HFFc6 (cell line): ENCODE data around the gene MRPS33. TPM values are rescaled to one million over a fixed set of nuclear protein-coding genes. Genes with fewer than 3 reads are reported as not detected.

ENCODE experiments used
- DNase-seq: peaks from one replicate; pipeline ENCODE4 v3.0.0-alpha.2; 2018
- H3K27ac Mint-ChIP-seq: 2 replicates; pipeline ENCODE4 v1.8.0; 2020; ENCODE audit warnings: mild to moderate bottlenecking, mixed read lengths
- H3K27me3 Mint-ChIP-seq: 2 replicates; pipeline ENCODE4 v1.8.0; 2021; ENCODE audit warnings: mild to moderate bottlenecking, moderate library complexity, mixed read lengths; ENCODE audit not compliant: insufficient read depth
- H3K36me3 Mint-ChIP-seq: 2 replicates; pipeline ENCODE4 v1.8.0; 2021; ENCODE audit warnings: low read depth, mixed read lengths
- H3K4me1 Mint-ChIP-seq: 2 replicates; pipeline ENCODE4 v1.8.0; 2020; ENCODE audit warnings: low read depth, mixed read lengths
- H3K4me3 Mint-ChIP-seq: 2 replicates; pipeline ENCODE4 v1.8.0; 2020; ENCODE audit warnings: mild to moderate bottlenecking, moderate library complexity, mixed read lengths
- H3K9me3 Mint-ChIP-seq: 2 replicates; pipeline ENCODE4 v1.8.0; 2020; ENCODE audit warnings: mild to moderate bottlenecking, mixed read lengths
- total RNA-seq, 6 experiments: library from RNA; stranded (reverse); fragmentation: NEBNext Ultra II Directional; extraction: Animal tissue kit (Norgen Biotek cat#: 25700); gene quantifications; 2 replicates in 1 of 6; 3 replicates in 5 of 6; pipeline ENCODE4 v1.2.3, GENCODE V29; 2021
- TF ChIP-seq, protein P1 (sequence below): fragments of 200-600 bp; sonication (generic); IDR thresholded peaks from 2 replicates; pipeline ENCODE4 v1.5.0; 2021; ENCODE audit warnings: antibody characterized with exemption, mild to moderate bottlenecking

MRPS33 gene
- total RNA-seq, 6 experiments from 2014 or later: 61.7 to 78.9 (median 68.1) TPM

GRCh38 chr7:141003172-141004065 lies 11.3 kb downstream of the MRPS33 start:
- H3K4me3 Mint-ChIP-seq: no peak overlapping the region
- peaks cover 1% of the 10 kb centered on the region for H3K27me3 Mint-ChIP-seq
- H3K9me3 Mint-ChIP-seq: no peaks in the 10 kb centered on the region
- no peaks in the 10 kb centered on the region for H3K4me1 Mint-ChIP-seq
- no peak for DNase-seq
- peaks cover 7% of the 10 kb centered on the region; the same call in 1 of the 2 replicates for H3K36me3 Mint-ChIP-seq
- TF ChIP-seq, protein P1, sequence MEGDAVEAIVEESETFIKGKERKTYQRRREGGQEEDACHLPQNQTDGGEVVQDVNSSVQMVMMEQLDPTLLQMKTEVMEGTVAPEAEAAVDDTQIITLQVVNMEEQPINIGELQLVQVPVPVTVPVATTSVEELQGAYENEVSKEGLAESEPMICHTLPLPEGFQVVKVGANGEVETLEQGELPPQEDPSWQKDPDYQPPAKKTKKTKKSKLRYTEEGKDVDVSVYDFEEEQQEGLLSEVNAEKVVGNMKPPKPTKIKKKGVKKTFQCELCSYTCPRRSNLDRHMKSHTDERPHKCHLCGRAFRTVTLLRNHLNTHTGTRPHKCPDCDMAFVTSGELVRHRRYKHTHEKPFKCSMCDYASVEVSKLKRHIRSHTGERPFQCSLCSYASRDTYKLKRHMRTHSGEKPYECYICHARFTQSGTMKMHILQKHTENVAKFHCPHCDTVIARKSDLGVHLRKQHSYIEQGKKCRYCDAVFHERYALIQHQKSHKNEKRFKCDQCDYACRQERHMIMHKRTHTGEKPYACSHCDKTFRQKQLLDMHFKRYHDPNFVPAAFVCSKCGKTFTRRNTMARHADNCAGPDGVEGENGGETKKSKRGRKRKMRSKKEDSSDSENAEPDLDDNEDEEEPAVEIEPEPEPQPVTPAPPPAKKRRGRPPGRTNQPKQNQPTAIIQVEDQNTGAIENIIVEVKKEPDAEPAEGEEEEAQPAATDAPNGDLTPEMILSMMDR: no peak
- H3K27ac Mint-ChIP-seq: no peak overlapping the region

DNA sequence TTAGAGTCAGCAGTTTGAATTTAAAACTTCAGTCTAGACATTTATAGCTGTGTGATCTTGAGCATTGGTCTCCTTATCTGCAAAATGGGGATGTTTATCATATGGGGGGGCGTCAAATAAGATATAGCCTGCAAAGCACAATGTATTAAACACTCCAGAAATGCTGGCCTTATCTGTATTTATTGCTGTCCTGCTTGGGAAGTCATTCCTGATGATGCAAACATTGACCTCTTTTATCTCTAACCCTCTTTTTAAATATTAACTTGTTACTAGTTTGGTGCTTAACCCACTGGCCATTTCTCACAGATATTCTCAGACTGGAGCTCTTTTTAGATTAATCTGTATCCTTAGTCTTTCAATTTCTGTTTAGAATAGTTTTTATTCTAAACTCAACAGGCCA lies 13.2 kb downstream of the MRPS33 start:
- Mint-ChIP-seq H3K27me3 (peaks cover 3% of the 10 kb centered on the region), H3K9me3 (no peaks in the 10 kb centered on the region), H3K4me1 (no peaks in the 10 kb centered on the region), H3K27ac (no peak overlapping the region), H3K4me3 (no peak overlapping the region), H3K36me3 (peaks cover 7% of the 10 kb centered on the region; the same call in 1 of the 2 replicates)
- TF ChIP-seq, protein P1: no peak
- no peak for DNase-seq

DNA sequence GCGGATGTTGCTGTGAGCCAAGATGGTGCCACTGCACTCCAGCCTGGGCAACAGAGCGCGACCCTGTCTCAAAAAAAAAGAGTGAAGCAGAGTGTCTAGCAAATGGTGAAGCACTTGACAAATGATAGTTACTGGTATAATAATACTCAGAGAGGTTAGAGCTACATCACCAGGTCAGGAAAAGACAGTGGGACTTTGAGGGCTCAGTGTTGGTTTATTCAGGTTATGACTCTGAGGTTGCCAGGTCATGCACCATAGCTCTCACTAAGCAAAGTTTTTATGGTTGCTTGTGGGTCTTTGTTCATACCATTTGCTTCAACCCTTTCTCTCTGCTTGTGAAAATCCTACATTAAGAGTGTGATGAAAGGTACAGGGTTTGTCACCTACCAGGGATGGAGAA lies 13.6 kb downstream of the MRPS33 start:
- Mint-ChIP-seq H3K27me3 (peaks cover 3% of the 10 kb centered on the region), H3K9me3 (no peaks in the 10 kb centered on the region), H3K4me1 (no peaks in the 10 kb centered on the region), H3K27ac (no peak overlapping the region), H3K36me3 (peaks cover 7% of the 10 kb centered on the region; the same call in 1 of the 2 replicates), H3K4me3 (no peak overlapping the region)
- DNase-seq: no peak
- TF ChIP-seq, protein P1: no peak

- Mint-ChIP-seq H3K9me3 (no peaks in the 10 kb centered on the region), H3K4me1 (no peaks in the 10 kb centered on the region), H3K27me3 (peaks cover 5% of the 10 kb centered on the region; the same call in 1 of the 2 replicates), H3K27ac (no peak overlapping the region), H3K36me3 (no peaks in the 10 kb centered on the region), H3K4me3 (no peak overlapping the region)
- DNase-seq: no peak
- TF ChIP-seq, protein P1: no peak
Observed at GRCh38 chr7:140998715-140999114, 16.0 kb downstream of the MRPS33 start.

DNA sequence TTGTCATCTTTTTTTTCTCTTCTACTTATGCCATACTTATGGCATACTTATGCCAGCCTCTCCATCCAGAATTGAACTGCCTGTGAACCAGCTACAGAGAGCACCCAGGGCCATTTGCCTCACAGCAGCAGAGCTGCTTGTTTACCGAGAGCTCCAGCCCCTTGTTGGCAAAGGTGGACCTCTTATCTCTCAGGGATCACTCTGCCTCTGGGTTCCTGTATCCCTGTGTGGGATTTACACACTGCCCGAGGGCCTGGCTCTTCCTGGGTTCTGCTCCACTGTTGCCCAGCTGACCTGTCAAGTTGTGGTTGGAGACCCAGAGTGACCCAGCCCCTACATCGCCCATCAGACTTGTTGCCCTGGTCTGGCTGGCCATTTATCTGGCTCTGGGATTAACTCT lies 22.3 kb downstream of the MRPS33 start:
- TF ChIP-seq, protein P1: no peak

More for the DNA sequence above, 22.3 kb downstream of the MRPS33 start:
- Mint-ChIP-seq H3K36me3 (no peaks in the 10 kb centered on the region), H3K9me3 (no peaks in the 10 kb centered on the region), H3K4me3 (no peak overlapping the region), H3K27me3 (peaks cover 7% of the 10 kb centered on the region), H3K27ac (no peak overlapping the region), H3K4me1 (no peaks in the 10 kb centered on the region)
- DNase-seq: no peak
